ENCODE data around the gene CEBPG.

The CEBPG gene

DNA sequence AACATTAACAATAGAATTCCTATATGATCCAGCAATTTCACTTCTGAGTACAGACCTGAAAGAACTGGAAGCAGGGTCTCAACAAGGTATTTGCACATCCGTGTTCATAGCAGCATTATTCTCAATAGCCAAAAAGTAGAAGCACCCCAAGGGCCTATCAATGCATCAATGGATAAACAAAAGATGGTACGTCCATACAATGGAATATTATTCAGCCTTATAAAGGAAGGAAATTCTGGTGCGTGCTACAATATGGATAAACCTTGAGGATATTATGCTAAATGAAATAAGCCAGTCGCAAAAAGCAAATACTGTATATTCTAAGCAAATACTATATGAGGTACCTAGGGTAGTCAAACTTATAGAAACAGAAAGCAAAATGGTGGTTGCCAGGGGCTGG, 40.4 kb upstream of the CEBPG start:
- DNase-seq (ENCODE audit: low read depth in 1 of 2, low spot score in 1 of 2) = no peak
- Histone ChIP-seq H3K27me3 (ENCODE audit: insufficient read depth, poor library complexity, severe bottlenecking) (no peaks in the 10 kb centered on the region), H3K27ac (replicated peaks) (no peak overlapping the region; the same call in 1 of the 2 replicates), H3K4me3 (replicated peaks; ENCODE audit: insufficient read depth, low read length) (no peak overlapping the region)
- no peak for TF ChIP-seq GABPA (IDR thresholded peaks at IDR 0.05; ENCODE audit: low read depth)
- TF ChIP-seq SPI1 (IDR thresholded peaks at IDR 0.05; ENCODE audit: borderline replicate concordance, low read depth) = no peak
- TF ChIP-seq POLR2AphosphoS5 (IDR thresholded peaks at IDR 0.05; ENCODE audit: low read depth) = no peak
- TF ChIP-seq, protein P1, sequence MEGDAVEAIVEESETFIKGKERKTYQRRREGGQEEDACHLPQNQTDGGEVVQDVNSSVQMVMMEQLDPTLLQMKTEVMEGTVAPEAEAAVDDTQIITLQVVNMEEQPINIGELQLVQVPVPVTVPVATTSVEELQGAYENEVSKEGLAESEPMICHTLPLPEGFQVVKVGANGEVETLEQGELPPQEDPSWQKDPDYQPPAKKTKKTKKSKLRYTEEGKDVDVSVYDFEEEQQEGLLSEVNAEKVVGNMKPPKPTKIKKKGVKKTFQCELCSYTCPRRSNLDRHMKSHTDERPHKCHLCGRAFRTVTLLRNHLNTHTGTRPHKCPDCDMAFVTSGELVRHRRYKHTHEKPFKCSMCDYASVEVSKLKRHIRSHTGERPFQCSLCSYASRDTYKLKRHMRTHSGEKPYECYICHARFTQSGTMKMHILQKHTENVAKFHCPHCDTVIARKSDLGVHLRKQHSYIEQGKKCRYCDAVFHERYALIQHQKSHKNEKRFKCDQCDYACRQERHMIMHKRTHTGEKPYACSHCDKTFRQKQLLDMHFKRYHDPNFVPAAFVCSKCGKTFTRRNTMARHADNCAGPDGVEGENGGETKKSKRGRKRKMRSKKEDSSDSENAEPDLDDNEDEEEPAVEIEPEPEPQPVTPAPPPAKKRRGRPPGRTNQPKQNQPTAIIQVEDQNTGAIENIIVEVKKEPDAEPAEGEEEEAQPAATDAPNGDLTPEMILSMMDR (IDR thresholded peaks at IDR 0.05; ENCODE audit: insufficient read depth, low read length) = no peak
- TF ChIP-seq REST (IDR thresholded peaks at IDR 0.05; ENCODE audit: insufficient replicate concordance, low read depth) = no peak

- Histone ChIP-seq H3K27me3 (ENCODE audit: insufficient read depth, poor library complexity, severe bottlenecking) (no peaks in the 10 kb centered on the region), H3K4me3 (replicated peaks; ENCODE audit: insufficient read depth, low read length) (no peak overlapping the region), H3K27ac (replicated peaks) (no peak overlapping the region)
- DNase-seq (ENCODE audit: low read depth in 1 of 2, low spot score in 1 of 2) = no peak
- no peak for TF ChIP-seq POLR2AphosphoS5 (IDR thresholded peaks at IDR 0.05; ENCODE audit: low read depth)
- TF ChIP-seq SPI1 (IDR thresholded peaks at IDR 0.05; ENCODE audit: borderline replicate concordance, low read depth) = no peak
- TF ChIP-seq, protein P1 (IDR thresholded peaks at IDR 0.05; ENCODE audit: insufficient read depth, low read length) = no peak
- TF ChIP-seq REST (IDR thresholded peaks at IDR 0.05; ENCODE audit: insufficient replicate concordance, low read depth) = no peak
- TF ChIP-seq GABPA (IDR thresholded peaks at IDR 0.05; ENCODE audit: low read depth) = no peak
These were observed 39.9 kb upstream of the CEBPG start for GRCh38 chr19:33333642-33334041.

DNA sequence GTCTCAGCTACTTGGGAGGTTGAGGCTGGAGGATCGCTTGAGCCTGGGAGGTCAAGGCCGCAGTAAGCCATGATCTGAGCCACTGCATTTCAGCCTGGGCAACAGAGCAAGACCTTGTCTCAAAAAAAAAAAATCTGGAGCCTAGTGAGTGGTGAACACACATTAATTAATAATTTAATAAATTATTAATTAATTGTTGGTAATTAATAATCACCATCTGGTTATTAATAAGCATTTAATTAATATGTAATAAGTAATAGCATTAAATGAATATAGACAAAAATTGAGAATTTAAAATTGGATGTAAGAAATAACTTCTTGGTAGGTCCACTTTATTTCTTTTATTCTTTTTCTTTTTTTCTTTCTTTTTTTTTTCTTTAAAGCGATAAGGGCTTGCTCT, 39.2 kb upstream of the CEBPG start:
- Histone ChIP-seq H3K4me3 (replicated peaks; ENCODE audit: insufficient read depth, low read length) (no peak overlapping the region), H3K27me3 (ENCODE audit: insufficient read depth, poor library complexity, severe bottlenecking) (no peaks in the 10 kb centered on the region)
- DNase-seq (ENCODE audit: low read depth in 1 of 2, low spot score in 1 of 2) = no peak

More for the DNA sequence above, 39.2 kb upstream of the CEBPG start:
- no peak overlapping the region for H3K27ac ChIP-seq (replicated peaks)
- TF ChIP-seq REST (IDR thresholded peaks at IDR 0.05; ENCODE audit: insufficient replicate concordance, low read depth) (no peak), GABPA (IDR thresholded peaks at IDR 0.05; ENCODE audit: low read depth) (no peak), SPI1 (IDR thresholded peaks at IDR 0.05; ENCODE audit: borderline replicate concordance, low read depth) (no peak), POLR2AphosphoS5 (IDR thresholded peaks at IDR 0.05; ENCODE audit: low read depth) (no peak)
- TF ChIP-seq, protein P1 (IDR thresholded peaks at IDR 0.05; ENCODE audit: insufficient read depth, low read length) = no peak
